BLaER1 treated with 17β-estradiol and CSF1 and Interleukin-3, amounts not matched to agents 10 nM and 100 nM (cell line): Measurements from ENCODE around the gene SULT4A1.

Source experiments
- H3K27ac ChIP-seq, 11 experiments: shearing (Covaris generic); formaldehyde crosslinking; 2 replicates each; pipeline ENCODE4 v1.8.1; 2022
- H3K27me3 ChIP-seq, 11 experiments: shearing (Covaris generic); formaldehyde crosslinking; 2 replicates each; pipeline ENCODE4 v1.8.1; 2022
- H3K36me3 ChIP-seq, 11 experiments: shearing (Covaris generic); formaldehyde crosslinking; 2 replicates each; pipeline ENCODE4 v1.8.1; 2022
- H3K4me1 ChIP-seq, 10 experiments: shearing (Covaris generic); formaldehyde crosslinking; 2 replicates each; pipeline ENCODE4 v1.8.1; 2022
- H3K4me2 ChIP-seq, 11 experiments: shearing (Covaris generic); formaldehyde crosslinking; 2 replicates each; pipeline ENCODE4 v1.8.1; 2022
- H3K4me3 ChIP-seq, 10 experiments: shearing (Covaris generic); formaldehyde crosslinking; 2 replicates each; pipeline ENCODE4 v1.8.1; 2022
- H3K9ac ChIP-seq, 11 experiments: shearing (Covaris generic); formaldehyde crosslinking; 2 replicates each; pipeline ENCODE4 v1.8.1; 2022
- H3K9me3 ChIP-seq, 11 experiments: shearing (Covaris generic); formaldehyde crosslinking; replicated peaks in 1 of 11; 2 replicates each; pipeline ENCODE4 v1.8.1; 2022
- H4K20me1 ChIP-seq, 11 experiments: shearing (Covaris generic); formaldehyde crosslinking; 2 replicates each; pipeline ENCODE4 v1.8.1; 2022
- Cebpa-rat ChIP-seq, 11 experiments: shearing (Covaris generic); IDR thresholded peaks; 2 replicates each; pipeline ENCODE4 v1.8.1; 2022

SULT4A1 gene

DNA sequence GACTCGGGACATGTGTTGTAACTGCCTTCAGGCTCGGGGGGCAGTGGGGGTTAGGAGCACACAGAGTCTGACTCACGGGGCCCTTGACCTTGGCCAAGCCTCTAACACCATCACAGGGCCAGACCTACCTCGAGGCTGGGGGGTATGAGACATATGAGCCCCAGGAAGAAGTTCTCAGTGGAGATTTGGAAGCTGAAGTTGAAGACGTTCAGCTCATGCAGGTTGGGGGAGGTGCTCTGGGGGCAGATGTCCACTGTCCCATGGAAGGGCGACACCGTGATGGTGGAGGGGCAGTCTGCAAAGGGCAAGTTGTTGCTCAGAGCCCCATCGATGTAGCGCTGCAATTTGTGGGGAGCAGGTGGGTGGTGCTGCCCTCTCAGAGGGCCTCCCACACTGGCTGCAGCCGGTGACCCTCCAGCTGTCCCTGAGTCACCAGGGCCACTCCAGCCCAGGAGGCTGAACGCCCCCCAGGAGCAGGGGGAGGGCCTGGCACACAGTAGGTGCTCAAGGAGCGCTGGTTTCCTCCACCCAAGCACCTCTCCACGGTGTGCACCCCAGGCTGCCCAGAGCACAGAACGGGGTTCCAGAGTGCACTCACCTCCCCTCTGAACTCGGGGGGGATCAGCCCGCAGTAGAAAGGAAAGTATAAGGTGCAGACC, 27.0 kb upstream of the SULT4A1 start:
- H3K36me3 ChIP-seq = no peaks in the 10 kb centered on the region
- peaks cover 0 to 12% (median 2%) of the 10 kb centered on the region in 10 experiments; a peak in 3 of 20 replicates for H3K4me1 ChIP-seq
- no peak overlapping the region for H3K4me2 ChIP-seq
- H4K20me1 ChIP-seq = peaks cover 0 to 22% (median 0%) of the 10 kb centered on the region in 11 experiments; a peak in 7 of 22 replicates
- no peak overlapping the region for H3K4me3 ChIP-seq
- H3K9me3 ChIP-seq = no peaks in the 10 kb centered on the region
- peaks cover 15 to 36% (median 27%) of the 10 kb centered on the region in 11 experiments for H3K27me3 ChIP-seq
- H3K9ac ChIP-seq = no peak overlapping the region
- no peak overlapping the region for H3K27ac ChIP-seq
- no peak for TF ChIP-seq Cebpa-rat (IDR thresholded peaks at IDR 0.05)

DNA sequence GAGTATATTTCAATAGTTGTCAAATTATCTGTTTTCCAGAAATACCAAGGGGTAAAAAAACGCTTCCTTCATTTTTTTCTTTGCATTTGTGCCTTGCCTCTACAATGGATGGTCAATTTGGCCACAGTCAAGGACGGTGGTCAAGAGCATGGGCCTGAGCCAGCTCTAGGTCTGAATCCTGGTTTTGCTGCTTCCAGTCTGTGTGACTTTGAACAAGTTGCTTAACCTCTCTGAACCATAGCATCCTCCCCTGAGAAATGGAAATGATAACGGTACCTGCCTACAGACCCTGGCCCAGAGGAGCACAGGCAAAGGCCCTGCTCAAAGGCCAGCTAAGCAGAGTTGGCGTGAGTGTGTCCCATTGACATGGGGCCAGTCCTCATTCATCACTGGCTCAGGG, 26.4 kb upstream of the SULT4A1 start:
- no peak for TF ChIP-seq Cebpa-rat (IDR thresholded peaks at IDR 0.05)
- Histone ChIP-seq H4K20me1 (peaks cover 0 to 21% (median 0%) of the 10 kb centered on the region in 11 experiments; a peak in 6 of 22 replicates), H3K36me3 (no peaks in the 10 kb centered on the region)

DNA sequence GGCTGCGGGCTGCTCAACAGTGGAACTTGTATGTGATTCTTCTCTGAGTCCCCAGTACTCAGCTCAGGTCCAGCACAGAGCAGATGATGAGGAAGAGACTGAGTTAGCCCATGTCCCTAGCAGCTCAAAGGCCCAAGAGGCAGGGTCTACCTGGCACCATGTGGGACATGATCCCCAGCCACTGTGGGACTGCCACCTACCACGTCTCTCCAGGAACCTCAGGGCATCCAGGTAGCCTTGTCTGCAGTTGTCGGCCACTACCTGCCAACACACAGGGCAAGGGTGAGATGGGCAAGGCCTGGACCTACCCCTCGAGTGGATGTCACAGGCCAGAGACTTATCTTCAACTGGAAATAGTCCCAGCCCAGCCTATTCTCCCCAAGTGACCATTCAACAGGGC, 25.1 kb upstream of the SULT4A1 start:
- H3K27ac ChIP-seq = no peak overlapping the region

More for the DNA sequence above, 26.4 kb upstream of the SULT4A1 start:
- Histone ChIP-seq H3K4me2 (no peak overlapping the region), H3K27ac (no peak overlapping the region), H3K9ac (no peak overlapping the region), H3K9me3 (no peaks in the 10 kb centered on the region), H3K4me1 (peaks cover 0 to 13% (median 2%) of the 10 kb centered on the region in 10 experiments; a peak in 3 of 20 replicates), H3K4me3 (no peak overlapping the region), H3K27me3 (peaks cover 15 to 36% (median 27%) of the 10 kb centered on the region in 11 experiments)

DNA sequence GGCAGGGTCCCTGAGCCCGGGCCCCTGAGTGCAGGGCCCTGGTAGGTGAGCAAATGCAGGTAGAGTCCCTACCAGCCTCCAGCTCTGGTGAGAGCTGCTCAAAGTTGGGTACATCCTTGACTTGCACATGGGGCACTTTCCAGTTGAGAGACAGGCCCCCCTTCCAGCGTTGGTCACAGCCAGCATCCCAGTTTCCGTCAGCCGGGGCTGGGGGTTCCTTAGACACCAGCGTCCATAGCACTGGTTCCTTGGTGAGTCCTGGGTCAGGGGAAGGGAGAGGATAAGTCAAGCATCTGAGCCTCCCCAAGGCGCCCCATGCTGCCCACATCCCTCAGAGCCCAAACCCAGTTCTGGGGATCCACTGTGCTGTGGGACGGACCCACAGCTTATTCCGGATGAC, 23.9 kb upstream of the SULT4A1 start:
- Histone ChIP-seq H3K4me3 (no peak overlapping the region), H3K9ac (no peak overlapping the region), H3K36me3 (no peaks in the 10 kb centered on the region), H3K4me2 (no peak overlapping the region), H3K27me3 (peaks cover 3 to 15% (median 12%) of the 10 kb centered on the region in 11 experiments), H3K4me1 (peaks cover 0 to 10% (median 2%) of the 10 kb centered on the region in 10 experiments; a peak in 3 of 20 replicates), H3K27ac (no peak overlapping the region), H4K20me1 (peaks cover 0 to 14% (median 0%) of the 10 kb centered on the region in 11 experiments; a peak in 4 of 22 replicates), H3K9me3 (no peaks in the 10 kb centered on the region)
- TF ChIP-seq Cebpa-rat (IDR thresholded peaks at IDR 0.05) = no peak

More for the DNA sequence above, 25.1 kb upstream of the SULT4A1 start:
- Histone ChIP-seq H3K9ac (no peak overlapping the region), H4K20me1 (peaks cover 0 to 14% (median 0%) of the 10 kb centered on the region in 11 experiments; a peak in 4 of 22 replicates), H3K4me3 (no peak overlapping the region), H3K4me2 (no peak overlapping the region), H3K9me3 (no peaks in the 10 kb centered on the region), H3K4me1 (peaks cover 0 to 13% (median 2%) of the 10 kb centered on the region in 10 experiments; a peak in 3 of 20 replicates), H3K36me3 (no peaks in the 10 kb centered on the region), H3K27me3 (peaks cover 15 to 26% (median 24%) of the 10 kb centered on the region in 11 experiments)
- no peak for TF ChIP-seq Cebpa-rat (IDR thresholded peaks at IDR 0.05)

DNA sequence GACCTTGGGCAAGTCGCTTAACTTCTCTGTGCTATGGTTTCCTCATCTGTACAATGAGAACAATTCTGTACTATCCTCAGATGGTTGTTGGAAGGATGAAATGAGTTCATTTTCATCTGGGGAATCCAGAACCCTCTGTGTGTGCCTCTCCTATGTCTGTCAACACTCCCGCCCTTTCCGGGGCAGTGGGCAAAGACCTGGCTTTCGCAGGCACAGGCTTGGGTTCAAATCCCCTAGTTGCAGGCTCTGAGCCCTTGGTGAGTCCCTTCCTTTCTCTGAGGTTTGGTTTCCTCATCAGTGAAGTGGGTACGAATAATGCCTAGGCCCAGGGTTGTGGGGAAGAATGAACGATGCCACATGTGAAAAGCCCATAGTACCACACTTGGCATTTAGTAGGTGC, 23.5 kb upstream of the SULT4A1 start:
- peaks cover 0 to 10% (median 2%) of the 10 kb centered on the region in 10 experiments; a peak in 3 of 20 replicates for H3K4me1 ChIP-seq
- no peak overlapping the region for H3K27ac ChIP-seq
- no peak overlapping the region for H3K9ac ChIP-seq
- peaks cover 0 to 14% (median 0%) of the 10 kb centered on the region in 11 experiments; a peak in 4 of 22 replicates for H4K20me1 ChIP-seq
- H3K9me3 ChIP-seq = no peaks in the 10 kb centered on the region
- no peak overlapping the region for H3K4me2 ChIP-seq
- TF ChIP-seq Cebpa-rat (IDR thresholded peaks at IDR 0.05) = no peak
- peaks cover 0 to 10% (median 8%) of the 10 kb centered on the region in 11 experiments; a peak in 13 of 22 replicates for H3K27me3 ChIP-seq
- no peak overlapping the region for H3K4me3 ChIP-seq
- no peaks in the 10 kb centered on the region for H3K36me3 ChIP-seq

DNA sequence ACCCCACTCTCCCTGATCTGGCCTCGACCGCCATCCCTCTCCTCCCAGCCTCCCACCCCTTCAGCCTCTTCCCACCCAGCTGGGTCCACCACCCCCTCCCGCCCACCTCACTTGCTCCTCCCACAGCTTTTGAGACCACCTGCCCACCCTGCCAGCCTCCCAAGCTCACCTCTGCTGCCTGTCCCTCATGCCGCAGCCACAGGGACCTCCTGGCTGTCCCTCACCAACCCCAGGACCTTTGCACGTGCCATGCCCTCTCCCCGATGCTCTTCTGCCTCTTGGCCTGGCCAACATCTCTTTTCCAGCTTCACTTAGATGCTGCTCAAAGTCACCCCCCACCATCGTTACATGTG, 23.0 kb upstream of the SULT4A1 start:
- Histone ChIP-seq H3K4me1 (peaks cover 0 to 10% (median 2%) of the 10 kb centered on the region in 10 experiments; a peak in 3 of 20 replicates), H3K9ac (no peak overlapping the region), H3K4me3 (no peak overlapping the region), H3K4me2 (no peak overlapping the region), H3K36me3 (no peaks in the 10 kb centered on the region), H4K20me1 (peaks cover 0 to 14% (median 0%) of the 10 kb centered on the region in 11 experiments; a peak in 4 of 22 replicates), H3K27ac (no peak overlapping the region), H3K9me3 (no peaks in the 10 kb centered on the region), H3K27me3 (peaks cover 0 to 5% (median 3%) of the 10 kb centered on the region in 11 experiments; a peak in 8 of 22 replicates)
- TF ChIP-seq Cebpa-rat (IDR thresholded peaks at IDR 0.05) = no peak

DNA sequence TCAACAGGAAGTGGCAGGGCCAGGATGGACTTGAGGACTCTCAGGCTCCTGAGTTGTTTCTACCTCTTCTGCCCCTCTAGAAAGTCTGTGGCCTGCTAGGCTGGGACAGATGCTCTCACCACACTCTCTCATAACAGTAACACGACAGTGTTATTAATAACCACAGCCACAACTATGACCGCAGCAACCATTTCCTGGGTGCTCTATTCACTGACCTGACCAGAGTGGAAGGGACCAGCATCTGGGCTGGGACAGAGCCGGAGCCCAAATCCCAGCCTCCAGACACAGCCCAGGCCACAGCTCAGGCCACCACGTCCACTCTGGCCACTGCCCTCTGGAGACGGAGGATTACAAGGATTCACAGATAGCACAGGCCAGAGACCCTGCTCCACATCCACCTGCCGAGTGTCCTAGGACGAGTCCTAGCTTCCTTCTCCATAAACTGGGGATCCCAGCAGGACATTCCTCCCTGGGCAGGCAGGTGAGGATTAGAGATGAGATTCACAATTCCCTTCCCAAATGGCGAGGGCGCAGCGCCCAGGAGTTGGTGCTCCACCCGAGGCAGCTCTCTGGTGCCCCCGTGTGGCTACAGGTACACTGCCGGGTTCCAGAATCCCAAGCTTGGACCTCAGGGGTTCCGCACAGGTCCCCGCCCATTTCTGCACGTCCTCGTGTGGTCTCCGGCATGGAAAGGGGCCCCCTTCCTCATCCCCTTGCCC, 22.4 kb upstream of the SULT4A1 start:
- Histone ChIP-seq H3K36me3 (no peaks in the 10 kb centered on the region), H3K27me3 (peaks cover 0 to under 1% (median 0%) of the 10 kb centered on the region in 11 experiments; a peak in 2 of 22 replicates), H3K4me3 (no peak overlapping the region), H4K20me1 (peaks cover 0 to 14% (median 0%) of the 10 kb centered on the region in 11 experiments; a peak in 5 of 22 replicates), H3K9me3 (no peaks in the 10 kb centered on the region), H3K4me1 (peaks cover 0 to 10% (median 2%) of the 10 kb centered on the region in 10 experiments; a peak in 3 of 20 replicates), H3K4me2 (0 out of 22 replicates have a peak overlapping the region, but pooled peaks of 1 of the 11 experiments have one; percentile 1), H3K27ac (no peak overlapping the region), H3K9ac (no peak overlapping the region)
- TF ChIP-seq Cebpa-rat (IDR thresholded peaks at IDR 0.05) = no peak

DNA sequence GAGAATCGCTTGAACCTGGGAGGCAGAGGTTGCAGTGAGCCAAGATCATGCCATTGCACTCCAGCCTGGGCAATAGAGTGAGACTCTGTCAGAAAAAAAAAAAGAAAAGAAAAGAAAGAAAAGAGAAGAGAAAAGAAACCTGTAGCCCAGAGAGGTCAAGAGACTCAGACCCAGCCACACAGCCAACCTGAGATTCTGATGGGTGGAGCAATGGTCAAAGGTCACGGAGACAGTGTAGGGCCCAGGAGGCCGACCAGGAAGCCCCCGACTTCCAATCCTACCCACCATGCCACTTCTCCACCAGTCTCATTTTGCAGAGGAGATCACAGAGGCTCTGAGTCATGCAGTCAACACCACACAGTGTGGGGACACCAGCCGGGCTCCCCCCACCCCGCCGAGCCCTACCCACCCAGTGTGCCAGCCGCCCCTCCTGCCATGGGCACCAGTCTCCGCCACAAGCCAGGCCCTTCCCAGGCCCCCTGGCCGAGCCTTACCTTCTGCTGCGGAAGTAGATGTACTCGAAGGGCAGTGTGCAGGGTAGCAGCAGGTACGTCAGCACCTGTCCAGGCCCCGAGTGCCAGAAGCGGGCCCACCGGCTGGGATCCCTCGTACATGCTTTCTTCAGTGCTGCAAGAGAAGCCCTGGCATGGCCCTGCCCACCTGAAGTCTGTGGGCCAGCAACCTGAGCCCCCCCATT, 21.6 kb upstream of the SULT4A1 start:
- no peak for TF ChIP-seq Cebpa-rat (IDR thresholded peaks at IDR 0.05)
- no peak overlapping the region for H3K4me2 ChIP-seq

More for the DNA sequence above, 21.6 kb upstream of the SULT4A1 start:
- no peak overlapping the region for H3K4me3 ChIP-seq
- H3K27ac ChIP-seq = no peak overlapping the region
- H3K27me3 ChIP-seq = no peaks in the 10 kb centered on the region
- no peak overlapping the region for H3K9ac ChIP-seq
- peaks cover 0 to 8% (median 0%) of the 10 kb centered on the region in 11 experiments; a peak in 3 of 22 replicates for H4K20me1 ChIP-seq
- H3K9me3 ChIP-seq = no peaks in the 10 kb centered on the region
- H3K36me3 ChIP-seq = no peaks in the 10 kb centered on the region
- peaks cover 0 to 10% (median 2%) of the 10 kb centered on the region in 10 experiments; a peak in 3 of 20 replicates for H3K4me1 ChIP-seq
